A673 (cell line): ENCODE results near the gene RNF7.

Experiments used
- EZH2 ChIP-seq: fragments of 200-600 bp; sonication (generic); IDR thresholded peaks from 2 replicates; pipeline ENCODE4 v1.6.1; 2017; ENCODE audit warnings: borderline replicate concordance, low read depth, mild to moderate bottlenecking, mixed read lengths, antibody characterized with exemption, low read length; ENCODE audit not compliant: poor library complexity, severe bottlenecking
- TF ChIP-seq, protein P1 (sequence below): fragments of 300-800, 200-600 bp; sonication (generic); conservative IDR thresholded peaks from 2 replicates; pipeline ENCODE4 v1.5.1; 2017; ENCODE audit warnings: low read depth, mild to moderate bottlenecking, antibody characterized with exemption, low read length, moderate library complexity, mixed read lengths

DNA sequence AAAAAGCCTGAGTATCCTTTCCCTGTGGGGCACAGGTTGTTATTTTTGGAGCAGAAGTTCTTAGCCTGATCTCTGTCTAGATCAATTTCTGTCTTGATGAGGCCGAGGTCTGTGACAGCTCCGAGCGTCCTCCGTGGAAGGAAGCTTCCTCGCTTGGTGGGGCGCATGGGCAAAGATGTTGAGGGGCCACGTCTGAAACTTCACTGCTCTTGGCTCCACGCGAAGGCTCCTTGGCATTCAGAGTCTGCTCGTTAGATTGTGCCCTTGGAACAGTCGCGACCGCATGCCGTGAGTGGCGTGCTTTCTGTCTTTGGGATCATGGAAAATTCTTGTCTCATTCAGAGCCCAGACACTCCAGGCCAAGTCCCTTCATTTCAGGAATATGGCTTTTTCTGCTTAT lies 38.8 kb downstream of the RNF7 start:
- TF ChIP-seq EZH2 = no peak
- TF ChIP-seq, protein P1, sequence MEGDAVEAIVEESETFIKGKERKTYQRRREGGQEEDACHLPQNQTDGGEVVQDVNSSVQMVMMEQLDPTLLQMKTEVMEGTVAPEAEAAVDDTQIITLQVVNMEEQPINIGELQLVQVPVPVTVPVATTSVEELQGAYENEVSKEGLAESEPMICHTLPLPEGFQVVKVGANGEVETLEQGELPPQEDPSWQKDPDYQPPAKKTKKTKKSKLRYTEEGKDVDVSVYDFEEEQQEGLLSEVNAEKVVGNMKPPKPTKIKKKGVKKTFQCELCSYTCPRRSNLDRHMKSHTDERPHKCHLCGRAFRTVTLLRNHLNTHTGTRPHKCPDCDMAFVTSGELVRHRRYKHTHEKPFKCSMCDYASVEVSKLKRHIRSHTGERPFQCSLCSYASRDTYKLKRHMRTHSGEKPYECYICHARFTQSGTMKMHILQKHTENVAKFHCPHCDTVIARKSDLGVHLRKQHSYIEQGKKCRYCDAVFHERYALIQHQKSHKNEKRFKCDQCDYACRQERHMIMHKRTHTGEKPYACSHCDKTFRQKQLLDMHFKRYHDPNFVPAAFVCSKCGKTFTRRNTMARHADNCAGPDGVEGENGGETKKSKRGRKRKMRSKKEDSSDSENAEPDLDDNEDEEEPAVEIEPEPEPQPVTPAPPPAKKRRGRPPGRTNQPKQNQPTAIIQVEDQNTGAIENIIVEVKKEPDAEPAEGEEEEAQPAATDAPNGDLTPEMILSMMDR = no peak
